Right lobe of liver (tissue), 6 donors: ENCODE measurements around the gene LTN1. TPM values are rescaled to one million over a fixed set of nuclear protein-coding genes. Genes with fewer than 3 reads are reported as not detected.
A peak's percentile ranks its signal among the peaks of the same experiment; 100 is the strongest.

Source experiments
- ATAC-seq, 4 donors: fragments of 200-7000 bp; cut with Tn5 transposase; one replicate each; pipeline ENCODE4 v1.9.1; 2020; ENCODE audit warnings: mild to moderate bottlenecking in 4 of 4, moderate library complexity in 4 of 4
- DNase-seq, 3 donors: peaks; one replicate each; pipeline ENCODE4 v3.0.0-alpha.2; 2020
- H3K27ac ChIP-seq, 3 donors: fragments of 200-600 bp; one replicate each; pipeline ENCODE4 v1.8.0; 2022
- H3K27me3 ChIP-seq, 2 donors: fragments of 200-600 bp; one replicate each; pipeline ENCODE4 v1.8.0; 2022
- H3K36me3 ChIP-seq, 4 donors: fragments of 200-600 bp; sonication (generic) in 1 of 4; one replicate each; pipeline versions ENCODE4 v1.5.1 to v1.8.0; 2017 to 2022; ENCODE audit warnings: control low read depth in 1 of 4
- H3K4me1 ChIP-seq, 4 donors: fragments of 200-600 bp; sonication (generic) in 1 of 4; one replicate each; pipeline versions ENCODE4 v1.5.1 to v1.8.0; 2017 to 2022; ENCODE audit warnings: control low read depth in 1 of 4
- H3K4me3 ChIP-seq, 3 donors: fragments of 200-600 bp; one replicate each; pipeline ENCODE4 v1.8.0; 2022
- H3K9me3 ChIP-seq, 4 donors: fragments of 200-600 bp; sonication (generic) in 1 of 4; one replicate each; pipeline versions ENCODE4 v1.5.1 to v1.8.0; 2017 to 2022; ENCODE audit warnings: control low read depth in 1 of 4
- POLR2A ChIP-seq: fragments of 450-650 bp; IDR thresholded peaks from one replicate; pipeline ENCODE4 v1.6.1; 2017; ENCODE audit warnings: antibody characterized with exemption, mild to moderate bottlenecking
- WGBS: methylation state at CpG from one replicate; pipeline ENCODE4 v1.1.6; 2018; ENCODE audit warnings: low coverage, low lambda C conversion rate; ENCODE audit not compliant: insufficient coverage; ENCODE audit errors: missing lambda C conversion rate; 5-methylcytosine and 5-hydroxymethylcytosine counted together
- intact Hi-C, 2 donors: fragments of 100-400 bp; cut with DNase I; formaldehyde crosslinking; loops; one replicate each; pipeline versions ENCODE4 v1.11.2 to v1.14.1; 2022
- total RNA-seq, 6 experiments: library from RNA; depleted of rRNA in 2 of 6; stranded (reverse); fragments of >200 nt in 2 of 6; fragmentation: NEBNext Ultra II Directional in 3 of 6; extraction: Animal tissue kit (Norgen Biotek cat#: 25700) in 3 of 6; gene quantifications; one replicate each; pipeline versions ENCODE4 v1.1.0 to v1.2.4, GENCODE V29; 2016 to 2023
- TF ChIP-seq, protein P1 (sequence below), 4 donors: fragments of 200-600 bp in 3 of 4; fragments of 450-650 bp in 1 of 4; IDR thresholded peaks; one replicate each; pipeline versions ENCODE4 v1.5.1 to v1.8.0; 2016 to 2022; ENCODE audit warnings: antibody characterized with exemption in 4 of 4, mild to moderate bottlenecking in 2 of 4
- donor health status: DM: no; HTN: yes; CAD: no.
- donor health status: DM: no; HTN: no; CAD: no.
- donor health status: DM: no; HTN: no; CAD: no.
- donor health status: DM: no; HTN: yes; CAD: no.
- donor health status: DM: no; HTN: yes; CAD: no.

The LTN1 gene
- total RNA-seq, 6 experiments from 2014 or later = 10.7 to 13.9 (median 12.7) TPM

- H3K27ac ChIP-seq = no peak overlapping the region
- ATAC-seq (no peak), DNase-seq (no peak)
- peaks cover 0 to 9% (median under 1%) of the 10 kb centered on the region in 4 donors for H3K36me3 ChIP-seq
- no peak overlapping the region for H3K4me3 ChIP-seq
- WGBS = 92% methylated on average over 1 of the region's 1 CpG
- no peaks in the 10 kb centered on the region for H3K9me3 ChIP-seq
- peaks cover 0 to 14% (median under 1%) of the 10 kb centered on the region in 4 donors for H3K4me1 ChIP-seq
- intact Hi-C loops = no loop called here
- H3K27me3 ChIP-seq = no peaks in the 10 kb centered on the region
- TF ChIP-seq, protein P1, sequence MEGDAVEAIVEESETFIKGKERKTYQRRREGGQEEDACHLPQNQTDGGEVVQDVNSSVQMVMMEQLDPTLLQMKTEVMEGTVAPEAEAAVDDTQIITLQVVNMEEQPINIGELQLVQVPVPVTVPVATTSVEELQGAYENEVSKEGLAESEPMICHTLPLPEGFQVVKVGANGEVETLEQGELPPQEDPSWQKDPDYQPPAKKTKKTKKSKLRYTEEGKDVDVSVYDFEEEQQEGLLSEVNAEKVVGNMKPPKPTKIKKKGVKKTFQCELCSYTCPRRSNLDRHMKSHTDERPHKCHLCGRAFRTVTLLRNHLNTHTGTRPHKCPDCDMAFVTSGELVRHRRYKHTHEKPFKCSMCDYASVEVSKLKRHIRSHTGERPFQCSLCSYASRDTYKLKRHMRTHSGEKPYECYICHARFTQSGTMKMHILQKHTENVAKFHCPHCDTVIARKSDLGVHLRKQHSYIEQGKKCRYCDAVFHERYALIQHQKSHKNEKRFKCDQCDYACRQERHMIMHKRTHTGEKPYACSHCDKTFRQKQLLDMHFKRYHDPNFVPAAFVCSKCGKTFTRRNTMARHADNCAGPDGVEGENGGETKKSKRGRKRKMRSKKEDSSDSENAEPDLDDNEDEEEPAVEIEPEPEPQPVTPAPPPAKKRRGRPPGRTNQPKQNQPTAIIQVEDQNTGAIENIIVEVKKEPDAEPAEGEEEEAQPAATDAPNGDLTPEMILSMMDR (IDR thresholded peaks at IDR 0.05) = no peak
- TF ChIP-seq POLR2A = no peak
Measured at GRCh38 chr21:28927130-28927529, 65.5 kb downstream of the LTN1 start.

DNA sequence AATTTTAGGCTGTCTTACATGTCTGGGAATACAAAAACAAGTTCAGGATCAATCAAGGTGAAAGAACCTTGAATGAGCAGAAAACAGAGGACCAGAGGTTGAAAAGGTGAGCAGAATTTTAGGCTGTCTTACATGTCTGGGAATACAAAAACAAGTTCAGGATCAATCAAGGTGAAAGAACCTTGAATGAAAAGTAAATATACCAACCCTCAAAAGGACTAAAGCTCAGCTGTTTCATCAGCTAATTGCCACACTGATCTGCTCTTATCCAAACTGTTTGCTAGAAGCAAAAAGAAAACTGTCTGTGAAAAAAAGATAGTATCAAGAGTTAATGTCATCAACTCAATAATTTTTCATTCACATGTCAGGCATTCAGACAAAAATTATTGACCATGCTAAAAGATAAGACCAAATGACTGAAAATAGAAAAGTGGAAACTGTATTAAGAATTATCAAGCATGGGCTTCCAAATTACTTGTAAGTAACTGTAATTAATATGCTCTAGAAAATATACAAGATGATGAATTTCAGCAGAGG is 69.2 kb downstream of the LTN1 start:
- DNase-seq (no peak), ATAC-seq (peak; percentile 71 to 93 (median 81))
- no peaks in the 10 kb centered on the region for H3K9me3 ChIP-seq
- no peaks in the 10 kb centered on the region for H3K36me3 ChIP-seq
- H3K27ac ChIP-seq = peak overlapping the region in 1 of 3 donors; percentile 7
- no peak for TF ChIP-seq POLR2A
- TF ChIP-seq, protein P1 (IDR thresholded peaks at IDR 0.05) = no peak
- H3K27me3 ChIP-seq = no peaks in the 10 kb centered on the region
- H3K4me1 ChIP-seq = peaks cover 0 to 14% (median 0%) of the 10 kb centered on the region in 4 donors
- no peak overlapping the region for H3K4me3 ChIP-seq
- intact Hi-C loops = no loop called here

- no peaks in the 10 kb centered on the region for H3K27me3 ChIP-seq
- no peak overlapping the region for H3K4me3 ChIP-seq
- no peak for ATAC-seq
- intact Hi-C loops = no loop called here
- no peaks in the 10 kb centered on the region for H3K36me3 ChIP-seq
- DNase-seq = no peak
- no peaks in the 10 kb centered on the region for H3K9me3 ChIP-seq
- H3K27ac ChIP-seq = no peak overlapping the region
- H3K4me1 ChIP-seq = peaks cover 0 to 14% (median 0%) of the 10 kb centered on the region in 4 donors
- TF ChIP-seq POLR2A = no peak
- TF ChIP-seq, protein P1 (IDR thresholded peaks at IDR 0.05) = no peak
- WGBS = 95% methylated on average over 7 of the region's 7 CpGs
Measured at GRCh38 chr21:28922368-28922767, 70.3 kb downstream of the LTN1 start.

GRCh38 chr21:28916150-28916893 is 76.4 kb downstream of the LTN1 start:
- Histone ChIP-seq H3K36me3 (no peaks in the 10 kb centered on the region), H3K27me3 (no peaks in the 10 kb centered on the region), H3K4me1 (no peaks in the 10 kb centered on the region), H3K4me3 (no peak overlapping the region), H3K9me3 (no peaks in the 10 kb centered on the region), H3K27ac (no peak overlapping the region)
- intact Hi-C loops = no loop called here
- no peak for ATAC-seq
- TF ChIP-seq, protein P1 (IDR thresholded peaks at IDR 0.05) = no peak
- TF ChIP-seq POLR2A = no peak
- DNase-seq = no peak
- 72% methylated on average over 4 of the region's 4 CpGs for WGBS
